HEK293 (cell line): ENCODE data around the gene RPL23.

ENCODE experiments used
- CTCF ChIA-PET: fragments of 350-600 bp; formaldehyde crosslinking; extraction: SDS; loops from one replicate; lab custom pipeline; 2021; ENCODE audit warnings: antibody characterized with exemption; lab: Yijun Ruan, JAX
- POLR2A ChIA-PET: fragments of 300-600 bp; formaldehyde crosslinking; extraction: SDS; loops from one replicate; lab custom pipeline; 2020; ENCODE audit warnings: antibody characterized with exemption, inconsistent platforms; lab: Yijun Ruan, JAX
- H3K27ac ChIP-seq: fragments of 200-500 bp; sonication (Bioruptor generic); 2 replicates; pipeline ENCODE4 v1.5.1; 2014; ENCODE audit warnings: low read depth, low read length, control low read depth, inconsistent platforms; ENCODE audit errors: extremely low read depth
- H3K36me3 ChIP-seq, 2 experiments: fragments of 200-500 bp in 1 of 2; sonication (Bioruptor generic) in 1 of 2; 1 replicate in 1 of 2; 2 replicates in 1 of 2; pipeline ENCODE4 v1.5.1; 2014 to 2017; ENCODE audit warnings: inconsistent platforms in 2 of 2, low read length in 2 of 2; ENCODE audit not compliant: control insufficient read depth in 2 of 2, insufficient read depth in 1 of 2
- H3K4me1 ChIP-seq: fragments of 200-500 bp; sonication (Bioruptor generic); 2 replicates; pipeline ENCODE4 v1.5.1; 2014; ENCODE audit warnings: mild to moderate bottlenecking, low read length, inconsistent platforms; ENCODE audit not compliant: control insufficient read depth, insufficient read depth
- H3K4me3 ChIP-seq: 2 replicates; pipeline ENCODE4 v1.5.1; 2011; ENCODE audit warnings: low read depth, mild to moderate bottlenecking, control low read depth, low read length, moderate library complexity
- H3K9me3 ChIP-seq: fragments of 200-500 bp; sonication (Bioruptor generic); 2 replicates; pipeline ENCODE4 v1.5.1; 2014; ENCODE audit warnings: low read depth, low read length, inconsistent platforms; ENCODE audit not compliant: control insufficient read depth, insufficient read depth
- EGR2 ChIP-seq: fragments of 450-650 bp; formaldehyde crosslinking; IDR thresholded peaks from 2 replicates; pipeline ENCODE4 v1.5.1; 2016; ENCODE audit warnings: low read depth, missing biosample characterization, missing genetic modification characterization
- GLIS2 ChIP-seq: fragments of 450-650 bp; formaldehyde crosslinking; IDR thresholded peaks from 2 replicates; pipeline ENCODE4 v1.5.1; 2016; ENCODE audit warnings: missing biosample characterization, missing genetic modification characterization
- IKZF3 ChIP-seq: fragments of 450-650 bp; IDR thresholded peaks from 2 replicates; pipeline ENCODE4 v1.5.0; 2018; ENCODE audit warnings: missing biosample characterization, mild to moderate bottlenecking, missing genetic modification characterization, moderate library complexity
- PRDM10 ChIP-seq: fragments of 450-650 bp; formaldehyde crosslinking; IDR thresholded peaks from 2 replicates; pipeline ENCODE4 v1.5.1; 2016; ENCODE audit warnings: missing biosample characterization, missing genetic modification characterization
- SALL2 ChIP-seq: fragments of 450-650 bp; formaldehyde crosslinking; IDR thresholded peaks from 2 replicates; pipeline ENCODE4 v1.5.0; 2017; ENCODE audit warnings: missing biosample characterization, mild to moderate bottlenecking, missing genetic modification characterization, borderline replicate concordance
- TCF7L2 ChIP-seq: IDR thresholded peaks from 2 replicates; pipeline ENCODE4 v1.6.1; 2011; ENCODE audit warnings: low read depth, mild to moderate bottlenecking, inconsistent platforms, low read length, moderate library complexity, borderline replicate concordance
- ZBTB17 ChIP-seq: fragments of 450-650 bp; formaldehyde crosslinking; IDR thresholded peaks from 2 replicates; pipeline ENCODE4 v1.5.1; 2016; ENCODE audit warnings: missing biosample characterization, missing genetic modification characterization
- ZNF169 ChIP-seq: fragments of 450-650 bp; formaldehyde crosslinking; IDR thresholded peaks from 2 replicates; pipeline ENCODE4 v1.5.1; 2016; ENCODE audit warnings: missing biosample characterization, missing genetic modification characterization
- ZNF239 ChIP-seq: fragments of 450-650 bp; formaldehyde crosslinking; IDR thresholded peaks from 2 replicates; pipeline ENCODE4 v1.5.1; 2016; ENCODE audit warnings: missing biosample characterization, missing genetic modification characterization
- ZNF248 ChIP-seq: fragments of 450-650 bp; formaldehyde crosslinking; IDR thresholded peaks from 2 replicates; pipeline ENCODE4 v1.5.1; 2017; ENCODE audit warnings: missing biosample characterization, missing genetic modification characterization
- ZNF335 ChIP-seq: fragments of 450-650 bp; formaldehyde crosslinking; conservative IDR thresholded peaks from 2 replicates; pipeline ENCODE4 v1.5.1; 2016; ENCODE audit warnings: missing biosample characterization, missing genetic modification characterization
- ZNF423 ChIP-seq: fragments of 450-650 bp; formaldehyde crosslinking; IDR thresholded peaks from 2 replicates; pipeline ENCODE4 v1.5.1; 2016; ENCODE audit warnings: missing biosample characterization, missing genetic modification characterization
- ZNF513 ChIP-seq: fragments of 450-650 bp; IDR thresholded peaks from 2 replicates; pipeline ENCODE4 v1.5.1; 2018; ENCODE audit warnings: missing biosample characterization, missing genetic modification characterization
- ZNF600 ChIP-seq: fragments of 450-650 bp; formaldehyde crosslinking; IDR thresholded peaks from 2 replicates; pipeline ENCODE4 v1.5.1; 2016; ENCODE audit warnings: missing biosample characterization, missing genetic modification characterization
- ZSCAN18 ChIP-seq: fragments of 450-650 bp; formaldehyde crosslinking; IDR thresholded peaks from 2 replicates; pipeline ENCODE4 v1.5.1; 2016; ENCODE audit warnings: missing biosample characterization, missing genetic modification characterization

Gene RPL23

GRCh38 chr17:38868817-38869525 is 15.4 kb upstream of the RPL23 start (continued):
- TF ChIP-seq ZSCAN18 (tag by site-specific recombination) (0 out of 2 replicates have a peak, but pooled peaks have one; percentile 24), ZNF169 (no peak), IKZF3 (tag by site-specific recombination) (peak; percentile 79), ZNF248 (tag by site-specific recombination) (no peak), GLIS2 (no peak), ZNF513 (tag by site-specific recombination) (0 out of 2 replicates have a peak, but pooled peaks have one; percentile 27)
- TF ChIP-seq, all 188 proteins: peak for 48

GRCh38 chr17:38867968-38868816 is 14.7 kb upstream of the RPL23 start:
- H3K4me3 ChIP-seq: no peak overlapping the region
- H3K9me3 ChIP-seq: no peaks in the 10 kb centered on the region
- CTCF ChIA-PET: interaction anchor here (0.6 to 1.7 kb wide), 7 partner anchors 11 to 285 kb away, joined by 3 to 13 read pairs (median 3); partner anchors contain the start of gene LASP1NB
- H3K36me3 ChIP-seq: no peaks in the 10 kb centered on the region
- no peak for TF ChIP-seq ZNF239 (tag by site-specific recombination)
- peak; percentile 85 for TF ChIP-seq PRDM10
- no peak for TF ChIP-seq ZNF600
- TF ChIP-seq ZNF335: peak; percentile 66
- TF ChIP-seq SALL2 (tag by site-specific recombination): no peak
- no peak for TF ChIP-seq TCF7L2
- no peak for TF ChIP-seq ZNF423 (tag by site-specific recombination)
- TF ChIP-seq EGR2 (tag by site-specific recombination): no peak
- peak; percentile 77 for TF ChIP-seq ZBTB17 (tag by site-specific recombination)
- TF ChIP-seq, all 188 proteins: peak for 3
- POLR2A ChIA-PET: interaction anchor here (0.6 to 4.1 kb wide), 7 partner anchors 14 to 509 kb away, joined by 3 to 42 read pairs (median 9); partner anchors contain the start of genes PLXDC1, RPL19 and RPL23
- H3K27ac ChIP-seq: peak overlapping the region; percentile 47
- peaks cover 7% of the 10 kb centered on the region for H3K4me1 ChIP-seq
